GM18498 (cell line): ENCODE measurements around the gene GPRC5B.

Source experiments
- ATAC-seq: cut with Tn5 transposase; IDR thresholded peaks from one replicate; pipeline ENCODE4 v1.9.1; 2021; ENCODE audit warnings: mild to moderate bottlenecking, moderate library complexity; ENCODE audit not compliant: unreplicated experiment

The GPRC5B gene

GRCh38 chr16:19848756-19849155, 35.9 kb downstream of the GPRC5B start:
- ATAC-seq = no peak

DNA sequence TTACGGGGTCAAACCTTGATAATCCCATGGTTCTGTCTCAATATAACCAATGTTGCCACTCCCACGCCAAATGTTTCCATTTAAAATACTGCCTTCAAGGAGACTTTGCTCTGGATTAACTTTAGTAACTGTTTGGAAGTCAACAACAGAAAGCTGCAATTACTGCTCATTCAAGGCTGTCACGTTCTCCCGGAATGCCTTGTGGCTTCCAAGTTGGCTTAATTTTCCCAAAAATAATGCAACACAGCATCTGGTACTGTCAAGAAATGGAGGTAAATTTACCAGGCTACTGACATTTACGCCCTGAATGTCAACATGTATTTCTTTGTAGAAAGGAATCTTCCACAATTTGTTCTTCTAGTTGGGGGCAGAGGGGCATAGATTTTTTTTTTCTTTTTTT, 38.2 kb downstream of the GPRC5B start:
- ATAC-seq = no peak

DNA sequence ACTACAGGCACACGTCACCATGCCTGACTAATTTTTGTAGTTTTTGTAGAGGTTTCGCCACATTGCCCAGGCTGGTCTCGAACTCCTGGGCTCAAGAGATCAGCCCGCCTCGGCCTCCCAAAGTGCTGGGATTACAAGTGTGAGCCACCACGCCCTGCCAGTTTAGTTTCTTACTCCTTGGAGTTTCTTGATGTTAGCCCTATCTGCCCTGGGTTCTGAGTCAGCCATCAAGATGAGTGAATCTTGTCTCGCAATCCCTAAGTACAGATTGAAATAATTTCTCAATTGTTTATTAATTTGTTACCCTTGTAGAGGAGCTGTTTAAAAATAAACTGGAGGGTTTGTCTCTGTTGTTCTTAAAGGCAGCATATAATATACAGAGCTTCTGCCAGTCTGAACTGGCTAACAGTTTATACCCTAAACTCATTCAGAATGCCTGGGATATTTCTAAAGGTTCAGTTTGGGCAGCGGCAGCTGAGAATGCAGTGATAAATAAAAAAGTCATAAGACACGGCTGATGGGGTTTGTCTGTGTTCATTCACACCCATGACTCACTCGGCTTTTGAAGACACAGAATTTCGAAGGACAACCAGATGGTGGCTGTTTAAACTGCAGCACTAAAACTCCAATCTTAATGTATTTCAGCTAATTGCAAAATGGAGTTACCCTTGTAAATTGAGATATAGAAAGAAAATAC, 39.6 kb downstream of the GPRC5B start:
- ATAC-seq = no peak

DNA sequence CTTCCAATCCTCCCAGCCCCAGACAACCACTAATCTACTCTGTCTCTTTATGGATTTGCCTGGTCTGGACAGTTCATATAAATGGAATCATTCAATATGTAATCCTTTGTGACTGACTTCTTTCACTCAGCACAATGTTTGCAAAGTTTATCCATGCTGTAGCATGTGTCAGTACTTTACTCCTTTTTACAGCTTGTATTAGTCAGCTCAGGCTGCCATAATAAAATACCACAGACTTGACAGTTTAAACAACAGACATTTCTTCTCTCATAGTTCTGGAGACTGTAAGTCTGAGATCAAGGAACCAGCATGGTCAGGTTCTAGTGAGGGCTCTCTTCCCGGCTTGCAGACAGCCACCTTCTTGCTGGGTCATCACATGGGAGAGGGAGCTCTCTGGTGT, 41.3 kb downstream of the GPRC5B start:
- no peak for ATAC-seq

DNA sequence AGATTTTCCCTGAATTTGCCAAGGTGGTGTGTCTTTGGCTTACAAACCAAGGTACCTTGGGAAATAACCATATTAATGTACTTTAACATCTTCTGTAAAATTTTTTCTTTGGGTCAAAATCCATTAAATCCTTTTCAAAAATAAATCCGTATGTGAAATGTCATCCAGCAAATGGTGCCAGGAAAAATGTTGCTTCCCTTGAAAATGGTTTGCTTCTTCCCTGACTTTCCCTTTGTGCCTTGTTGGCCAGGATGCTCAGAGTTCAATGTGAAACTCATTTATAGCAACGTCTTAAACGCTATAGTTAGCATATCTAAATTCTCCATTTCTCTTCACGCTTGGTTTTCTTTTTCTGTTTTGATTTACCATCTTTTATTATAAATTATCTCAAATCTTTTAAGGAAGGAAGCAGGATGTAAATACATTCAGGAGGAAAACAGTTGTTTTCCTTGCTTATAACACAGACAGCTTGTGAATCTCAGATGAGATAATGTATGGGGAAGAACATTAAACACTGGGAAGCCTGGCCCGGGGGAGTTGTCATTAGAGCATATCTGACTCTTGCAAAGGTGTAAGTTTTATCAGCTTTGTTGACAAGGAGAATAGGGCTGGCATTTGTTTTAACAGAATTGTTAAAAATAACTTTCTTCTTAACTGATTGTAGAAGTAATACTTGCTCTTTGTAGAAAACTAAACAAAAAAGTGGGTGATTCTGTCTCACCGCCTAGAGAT, 42.1 kb downstream of the GPRC5B start:
- no peak for ATAC-seq

GRCh38 chr16:19841184-19841583, 43.5 kb downstream of the GPRC5B start:
- ATAC-seq = no peak

GRCh38 chr16:19840524-19841110, 44.0 kb downstream of the GPRC5B start:
- no peak for ATAC-seq

DNA sequence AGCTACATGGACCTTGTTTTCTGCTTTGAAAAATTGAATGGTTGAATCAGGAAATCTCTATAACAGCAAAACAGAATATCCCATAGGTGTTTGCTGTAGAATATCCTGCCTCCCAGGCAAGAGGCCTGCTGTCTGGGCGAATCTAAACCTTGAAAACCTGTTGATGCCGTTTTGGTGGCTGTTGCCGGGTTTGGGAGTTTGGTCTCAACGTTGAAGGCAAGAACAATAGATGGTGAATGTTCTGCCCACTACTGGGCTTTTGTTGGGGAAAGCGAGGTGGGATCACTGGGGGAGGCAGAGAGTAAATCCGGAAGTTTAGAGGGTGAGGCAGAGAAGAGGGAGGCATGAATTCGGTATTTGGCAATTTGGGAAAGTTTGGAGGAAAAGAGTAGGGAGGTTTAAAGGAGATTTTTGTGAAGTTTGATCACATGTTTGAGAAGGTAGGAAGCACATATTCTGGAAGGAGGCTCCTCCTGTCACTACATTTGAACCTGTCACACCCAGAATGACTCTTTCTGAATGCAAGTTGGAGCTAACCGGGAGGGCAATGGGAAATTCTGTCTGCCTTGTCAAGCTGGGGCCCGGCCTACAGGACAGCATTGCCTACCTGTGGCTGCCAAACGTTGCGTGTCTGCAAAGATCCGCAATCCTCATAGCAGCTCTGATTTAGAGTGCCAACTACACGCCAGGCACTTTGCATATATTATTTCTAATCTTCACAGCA, 46.5 kb downstream of the GPRC5B start:
- ATAC-seq = no peak

- ATAC-seq = no peak
Measured at GRCh38 chr16:19837331-19837980, 47.2 kb downstream of the GPRC5B start.

DNA sequence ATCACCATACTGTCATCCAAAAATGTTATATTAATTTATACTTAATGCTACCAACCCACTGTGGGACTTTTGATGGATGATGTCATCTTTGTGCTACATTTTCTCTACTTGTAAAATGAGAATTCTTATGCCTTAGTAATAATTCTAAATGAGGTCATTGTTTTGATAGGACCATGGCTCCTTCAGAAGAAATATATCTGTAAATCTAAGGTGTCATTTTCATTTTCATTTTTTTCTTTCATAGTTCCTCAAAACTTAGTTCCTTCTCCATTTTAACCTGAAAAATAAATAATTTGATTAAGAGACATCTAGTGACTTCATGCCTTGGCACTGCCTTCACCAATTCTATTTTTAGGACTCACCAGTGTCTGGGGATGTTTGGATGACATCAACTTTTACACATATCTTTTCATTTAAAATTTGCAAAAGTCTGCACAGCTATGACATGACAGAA, 48.7 kb downstream of the GPRC5B start:
- no peak for ATAC-seq

GRCh38 chr16:19835196-19835595, 49.5 kb downstream of the GPRC5B start:
- ATAC-seq = no peak

- no peak for ATAC-seq
Measured at GRCh38 chr16:19833581-19833980, 51.1 kb downstream of the GPRC5B start.

DNA sequence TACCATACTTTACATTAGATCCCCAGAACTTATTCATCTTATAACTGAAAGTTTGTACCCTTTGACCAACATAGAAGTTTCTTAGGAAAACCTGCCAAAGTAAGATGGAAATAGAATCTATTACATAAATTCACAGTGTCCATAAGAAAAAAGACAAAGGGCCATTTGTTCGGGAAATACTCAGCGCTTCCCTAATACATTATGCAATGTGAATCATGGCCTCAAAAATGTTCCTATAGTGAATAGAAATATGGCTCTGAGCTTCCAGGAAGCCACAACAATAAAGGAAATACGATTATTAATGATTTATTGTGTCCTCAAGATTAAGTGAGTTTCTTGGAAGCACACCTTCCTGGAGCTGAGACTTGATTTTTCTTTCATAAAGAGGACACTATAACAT, 51.5 kb downstream of the GPRC5B start:
- no peak for ATAC-seq

GRCh38 chr16:19831678-19832077, 53.0 kb downstream of the GPRC5B start:
- ATAC-seq = no peak

- no peak for ATAC-seq
Measured at GRCh38 chr16:19830902-19831560, 53.6 kb downstream of the GPRC5B start.

DNA sequence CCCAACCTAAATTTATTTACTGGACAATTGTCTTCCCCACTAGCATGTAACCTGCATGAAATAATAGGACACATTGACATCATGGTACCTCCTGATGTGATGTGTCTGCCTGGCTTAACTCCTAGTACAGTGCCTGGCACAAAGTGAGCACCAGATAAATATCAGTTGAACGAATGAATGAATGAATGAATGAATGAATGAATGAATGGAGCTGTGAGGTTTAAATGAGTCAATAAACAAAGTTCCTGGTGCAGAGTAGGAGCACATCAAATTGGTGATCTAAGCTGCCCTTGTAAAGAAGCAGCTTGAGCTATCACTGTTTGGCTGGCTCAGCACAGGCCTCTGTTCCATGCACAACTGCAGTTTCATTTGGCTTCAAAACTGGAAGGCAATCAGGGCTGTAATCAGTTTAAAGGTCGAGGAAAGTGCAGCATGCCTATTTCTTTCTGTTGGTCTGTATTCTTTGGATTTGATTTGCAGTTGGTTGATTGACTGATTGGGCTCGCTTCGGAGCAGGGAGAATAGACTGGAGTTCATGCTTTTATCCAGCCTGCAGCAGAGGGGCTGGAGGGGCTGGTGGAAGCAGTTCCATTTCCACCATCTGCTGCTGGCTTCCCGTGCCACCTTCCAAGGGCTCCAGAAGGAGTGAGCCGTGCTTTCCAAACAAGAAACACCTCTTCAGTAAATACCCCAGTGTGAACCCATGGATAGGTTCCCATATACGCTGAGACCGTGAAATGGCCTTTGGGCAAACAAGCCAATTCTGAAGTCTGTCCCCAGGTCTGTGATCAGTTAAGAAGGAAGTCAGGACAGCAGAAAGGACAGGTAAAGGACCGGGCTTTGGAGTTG, 54.6 kb downstream of the GPRC5B start:
- no peak for ATAC-seq

DNA sequence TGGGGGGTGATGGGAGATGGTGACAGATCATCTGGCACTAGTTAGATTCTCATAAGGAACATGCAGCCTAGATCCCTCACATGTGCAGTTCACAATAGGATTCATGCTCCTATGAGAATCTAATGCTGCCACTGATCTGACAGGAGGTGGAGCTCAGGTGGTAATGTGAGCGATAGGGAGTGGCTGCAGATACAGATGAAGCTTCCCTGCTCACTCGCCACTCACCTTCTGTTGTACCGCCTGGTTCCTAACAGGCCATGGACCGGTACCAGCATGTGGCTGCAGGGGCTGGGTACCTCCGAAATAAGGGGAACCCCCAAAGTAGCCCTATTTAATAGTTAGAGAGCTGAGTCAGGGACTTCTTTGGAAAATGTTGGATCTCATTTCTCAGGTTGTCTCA, 60.4 kb downstream of the GPRC5B start:
- ATAC-seq = no peak

DNA sequence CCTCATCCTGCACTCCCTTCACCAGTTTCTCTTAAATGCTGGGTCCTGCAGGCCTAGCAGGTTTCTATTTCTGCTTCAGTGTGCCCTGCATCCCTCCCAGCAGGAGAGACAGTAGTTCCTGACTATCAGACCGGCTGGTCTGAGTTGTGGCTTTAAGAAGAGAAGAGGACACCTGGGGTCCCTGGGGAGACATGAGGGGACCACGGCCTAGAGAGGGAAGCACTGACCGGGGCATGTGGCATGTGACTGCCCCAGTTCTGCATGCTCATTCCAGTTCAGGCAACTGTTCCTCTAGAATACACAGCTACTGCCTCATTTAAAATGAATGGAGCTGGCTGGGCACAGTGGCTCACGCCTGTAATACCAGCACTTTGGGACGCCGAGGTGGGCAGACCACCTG, 61.3 kb downstream of the GPRC5B start:
- ATAC-seq = no peak

- no peak for ATAC-seq
Measured at GRCh38 chr16:19822533-19822932, 62.1 kb downstream of the GPRC5B start.

- no peak for ATAC-seq
Measured at GRCh38 chr16:19817875-19818274, 66.8 kb downstream of the GPRC5B start.
